T47D (cell line): ENCODE results near the gene PDE9A.

Experiments used
- DNase-seq, 2 experiments: peaks; one replicate each; pipeline versions ENCODE4 v3.0.0 to v3.0.0-alpha.2; 2011 to 2012; ENCODE audit warnings: low read depth in 1 of 2, low spot score in 1 of 2
- JUND ChIP-seq: IDR thresholded peaks from 2 replicates; pipeline ENCODE4 v1.6.1; 2012; ENCODE audit warnings: low read depth
- in situ Hi-C: cut with HindIII; loops from 2 replicates; pipeline ENCODE4 v1.10.0; 2016; ENCODE audit warnings: low sequenced_read_pairs, low pct_unique_long_range_greater_than_20kb

The PDE9A gene

GRCh38 chr21:42815217-42815616, 161.8 kb downstream of the PDE9A start:
- no peak for TF ChIP-seq JUND
- in situ Hi-C loops: no loop called here
- DNase-seq: no peak

GRCh38 chr21:42818328-42818749, 164.9 kb downstream of the PDE9A start:
- in situ Hi-C loops: no loop called here
- no peak for TF ChIP-seq JUND
- peak; percentile 39 to 71 for DNase-seq

GRCh38 chr21:42819861-42820615, 166.6 kb downstream of the PDE9A start:
- TF ChIP-seq JUND: no peak
- in situ Hi-C loops: no loop called here

GRCh38 chr21:42820616-42821465, 167.4 kb downstream of the PDE9A start:
- TF ChIP-seq JUND: no peak
- in situ Hi-C loops: no loop called here
- no peak for DNase-seq

More at GRCh38 chr21:42819861-42820615, 166.6 kb downstream of the PDE9A start:
- no peak for DNase-seq
